Gastrocnemius medialis (tissue), 4 donors: Measurements from ENCODE around the gene SYT1. TPM values are rescaled to one million over a fixed set of nuclear protein-coding genes. Genes with fewer than 3 reads are reported as not detected.

Source experiments
- ATAC-seq, 2 donors: fragments of 150-250 bp; one replicate each; pipeline ENCODE4 v1.9.1; 2016
- DNase-seq, 2 donors: peaks; one replicate each; pipeline ENCODE4 v3.0.0-alpha.2; 2019
- H3K27ac ChIP-seq, 4 donors: fragments of 200-600 bp; sonication (generic); 1 replicate in 1 of 4; 2 replicates in 3 of 4; pipeline ENCODE4 v1.5.1; 2016 to 2018; ENCODE audit warnings: mild to moderate bottlenecking in 2 of 4, moderate library complexity in 1 of 4
- H3K27me3 ChIP-seq, 3 donors: fragments of 200-600 bp; sonication (generic) in 2 of 3; 1 replicate in 1 of 3; 2 replicates in 2 of 3; pipeline versions ENCODE4 v1.5.1 to v1.6.0; 2016 to 2019; ENCODE audit warnings: mild to moderate bottlenecking in 1 of 3, moderate library complexity in 1 of 3
- H3K36me3 ChIP-seq, 2 donors: fragments of 200-600 bp; sonication (generic) in 1 of 2; one replicate each; pipeline ENCODE4 v1.5.1; 2017 to 2018
- H3K4me1 ChIP-seq, 2 donors: fragments of 200-600 bp; sonication (generic) in 1 of 2; one replicate each; pipeline ENCODE4 v1.5.1; 2016 to 2017; ENCODE audit warnings: mild to moderate bottlenecking in 2 of 2
- H3K4me3 ChIP-seq, 4 donors: fragments of 200-600 bp; sonication (generic) in 3 of 4; 1 replicate in 1 of 4; 2 replicates in 3 of 4; pipeline ENCODE4 v1.5.1; 2016 to 2019; ENCODE audit warnings: mild to moderate bottlenecking in 2 of 4
- H3K9me3 ChIP-seq, 3 donors: fragments of 200-600 bp; sonication (generic) in 2 of 3; 1 replicate in 1 of 3; 2 replicates in 2 of 3; pipeline ENCODE4 v1.5.1; 2016 to 2019
- CTCF ChIP-seq, 5 experiments: fragments of 450-650 bp in 3 of 5; fragments of 200-600 bp in 2 of 5; sonication (generic) in 2 of 5; IDR thresholded peaks in 4 of 5; conservative IDR thresholded peaks in 1 of 5; 1 replicate in 4 of 5; 2 replicates in 1 of 5; pipeline ENCODE4 v1.5.1; 2016 to 2019; ENCODE audit warnings: antibody characterized with exemption in 5 of 5, mild to moderate bottlenecking in 3 of 5, moderate library complexity in 3 of 5
- POLR2A ChIP-seq, 2 donors: fragments of 450-650 bp; IDR thresholded peaks; one replicate each; pipeline ENCODE4 v1.6.1; 2017; ENCODE audit warnings: antibody characterized with exemption in 2 of 2, mild to moderate bottlenecking in 2 of 2, moderate library complexity in 2 of 2
- in situ Hi-C, 4 donors: fragments of 200-750 bp; cut with MboI; loops; one replicate each; pipeline versions ENCODE4 v1.15.0 to v1.8.0; 2017; ENCODE audit warnings: low sequenced_read_pairs in 4 of 4
- intact Hi-C: fragments of 100-400 bp; cut with DNase I; formaldehyde crosslinking; loops from one replicate; pipeline ENCODE4 v1.15.1; 2023; ENCODE audit warnings: low total_unique reads
- total RNA-seq, 4 donors: library from RNA; depleted of rRNA; stranded (reverse); fragments of >200 nt; gene quantifications; one replicate each; pipeline versions ENCODE4 v1.1.0 to v1.2.3, GENCODE V29; 2016

Gene SYT1
- total RNA-seq, 4 donors from 2014 or later, result 0.13 to 0.88 TPM; not detected in 2

DNA sequence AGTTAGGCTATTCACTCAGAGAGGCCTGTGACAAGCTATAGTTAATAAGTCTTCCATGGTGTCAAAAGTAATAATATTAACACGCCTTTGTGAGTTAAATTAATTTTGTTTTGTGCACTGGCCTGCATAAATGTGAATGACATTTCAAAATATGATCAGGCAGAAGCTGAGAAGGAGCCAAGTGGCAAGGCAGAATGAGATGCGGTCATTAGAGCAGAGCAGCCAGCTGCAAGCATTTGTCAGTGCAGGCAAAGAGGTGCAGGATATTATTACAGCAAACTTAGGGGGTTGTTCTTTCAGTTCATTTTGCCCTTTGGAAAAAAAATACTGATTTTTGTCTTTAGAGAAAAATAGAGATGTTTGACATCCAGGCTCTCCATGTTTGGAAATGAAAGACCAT lies 461.6 kb downstream of the SYT1 start:
- Histone ChIP-seq H3K4me3 (no peak overlapping the region), H3K27ac (no peak overlapping the region), H3K36me3 (no peaks in the 10 kb centered on the region), H3K27me3 (no peaks in the 10 kb centered on the region), H3K4me1 (no peaks in the 10 kb centered on the region), H3K9me3 (no peaks in the 10 kb centered on the region)
- ATAC-seq (no peak), DNase-seq (no peak)
- intact Hi-C loops, result no loop called here
- TF ChIP-seq CTCF (IDR thresholded peaks at IDR 0.05 in 4 of 5, conservative IDR thresholded peaks at IDR 0.05 in 1 of 5) (no peak), POLR2A (IDR thresholded peaks at IDR 0.05) (no peak)
- in situ Hi-C loops, result no loop called here

GRCh38 chr12:79326663-79327062 lies 462.1 kb downstream of the SYT1 start:
- no peak for ATAC-seq
- Histone ChIP-seq H3K36me3 (no peaks in the 10 kb centered on the region), H3K27ac (no peak overlapping the region), H3K9me3 (no peaks in the 10 kb centered on the region), H3K4me3 (no peak overlapping the region), H3K27me3 (no peaks in the 10 kb centered on the region), H3K4me1 (no peaks in the 10 kb centered on the region)
- DNase-seq, result no peak
- TF ChIP-seq CTCF (IDR thresholded peaks at IDR 0.05 in 4 of 5, conservative IDR thresholded peaks at IDR 0.05 in 1 of 5) (no peak), POLR2A (IDR thresholded peaks at IDR 0.05) (no peak)
- intact Hi-C loops, result no loop called here
- in situ Hi-C loops, result no loop called here

DNA sequence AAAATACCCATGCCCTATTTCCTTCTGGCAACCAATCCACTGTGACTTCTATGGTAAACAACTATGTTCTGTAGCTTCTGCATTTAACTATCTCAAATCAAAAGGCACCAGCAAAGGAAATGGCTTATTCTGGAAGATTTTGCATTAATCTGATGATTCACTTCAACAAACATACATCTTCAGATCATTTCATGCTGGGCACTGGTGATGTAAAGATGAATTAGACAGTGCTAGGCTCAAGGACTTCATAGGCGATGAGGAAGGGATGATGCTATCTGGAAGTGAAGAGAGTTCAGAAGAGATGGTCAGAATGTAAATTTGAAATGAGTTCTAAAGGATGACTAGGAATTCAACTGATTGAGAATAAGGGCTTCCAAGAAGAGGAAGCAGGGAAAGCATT lies 462.9 kb downstream of the SYT1 start:
- DNase-seq (no peak), ATAC-seq (no peak)
- H3K27ac ChIP-seq, result no peak overlapping the region
- H3K27me3 ChIP-seq, result no peaks in the 10 kb centered on the region
- no peaks in the 10 kb centered on the region for H3K36me3 ChIP-seq
- H3K9me3 ChIP-seq, result no peaks in the 10 kb centered on the region
- H3K4me1 ChIP-seq, result no peaks in the 10 kb centered on the region
- H3K4me3 ChIP-seq, result no peak overlapping the region
- intact Hi-C loops (no loop called here), in situ Hi-C loops (no loop called here)
- TF ChIP-seq POLR2A (IDR thresholded peaks at IDR 0.05) (no peak), CTCF (IDR thresholded peaks at IDR 0.05 in 4 of 5, conservative IDR thresholded peaks at IDR 0.05 in 1 of 5) (no peak)

DNA sequence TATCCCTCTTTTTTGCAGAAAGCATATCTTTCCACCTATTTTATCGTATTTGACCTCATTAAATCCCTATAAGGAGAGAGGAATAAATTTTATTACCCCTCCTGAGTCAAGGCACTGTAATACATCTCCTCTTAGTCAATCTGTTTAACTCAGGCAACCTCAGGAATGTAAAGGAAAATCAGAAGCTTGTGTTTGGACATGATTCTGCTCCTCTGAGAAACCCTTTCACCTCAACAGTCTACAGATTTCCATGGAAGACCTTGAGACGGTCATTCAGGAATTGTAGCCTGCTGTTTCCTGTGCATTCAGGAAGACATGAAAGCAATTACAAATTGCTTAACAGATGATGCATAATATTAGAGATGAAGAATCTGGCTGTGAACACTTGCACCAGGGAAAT lies 465.4 kb downstream of the SYT1 start:
- no peaks in the 10 kb centered on the region for H3K9me3 ChIP-seq
- DNase-seq (no peak), ATAC-seq (no peak)
- H3K27me3 ChIP-seq, result no peaks in the 10 kb centered on the region
- intact Hi-C loops (no loop called here), in situ Hi-C loops (no loop called here)
- no peak for TF ChIP-seq POLR2A (IDR thresholded peaks at IDR 0.05)
- TF ChIP-seq CTCF (IDR thresholded peaks at IDR 0.05 in 4 of 5, conservative IDR thresholded peaks at IDR 0.05 in 1 of 5), result no peak
- H3K4me1 ChIP-seq, result no peaks in the 10 kb centered on the region
- no peak overlapping the region for H3K4me3 ChIP-seq
- no peaks in the 10 kb centered on the region for H3K36me3 ChIP-seq
- H3K27ac ChIP-seq, result no peak overlapping the region

DNA sequence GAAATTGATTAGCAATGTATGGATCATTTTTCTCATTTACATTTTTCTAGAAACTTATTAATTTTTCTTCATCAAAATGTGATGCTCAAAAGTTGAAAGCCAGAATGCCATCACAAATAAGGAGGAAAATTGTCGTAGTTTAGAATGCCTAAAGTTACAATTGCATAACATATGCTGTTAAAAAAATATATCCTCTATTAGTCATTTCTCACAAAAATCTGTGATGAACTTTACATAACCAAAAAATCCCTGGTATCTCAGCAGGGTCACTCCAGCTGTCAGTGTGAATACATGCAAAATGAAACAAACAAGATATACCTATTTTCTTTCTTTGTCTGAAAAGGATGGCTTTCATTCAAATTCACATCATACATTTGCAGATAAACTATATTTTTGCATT lies 467.3 kb downstream of the SYT1 start:
- in situ Hi-C loops (no loop called here), intact Hi-C loops (no loop called here)
- DNase-seq (no peak), ATAC-seq (no peak)
- no peak for TF ChIP-seq POLR2A (IDR thresholded peaks at IDR 0.05)
- no peak for TF ChIP-seq CTCF (IDR thresholded peaks at IDR 0.05 in 4 of 5, conservative IDR thresholded peaks at IDR 0.05 in 1 of 5)
- no peak overlapping the region for H3K27ac ChIP-seq
- no peaks in the 10 kb centered on the region for H3K9me3 ChIP-seq
- H3K27me3 ChIP-seq, result no peaks in the 10 kb centered on the region
- H3K36me3 ChIP-seq, result no peaks in the 10 kb centered on the region
- H3K4me1 ChIP-seq, result no peaks in the 10 kb centered on the region
- H3K4me3 ChIP-seq, result no peak overlapping the region
